ENCODE results near the gene GALNT18. TPM values are rescaled to one million over a fixed set of nuclear protein-coding genes. Genes with fewer than 3 reads are reported as not detected.

The GALNT18 gene
- total RNA-seq, 1 donor from 2014 or later, result 5.5 TPM

GRCh38 chr11:11568651-11569229, 53.1 kb downstream of the GALNT18 start:
- H3K27ac Mint-ChIP-seq, result peak overlapping the region; percentile 45
- peaks cover 33% of the 10 kb centered on the region for H3K4me1 Mint-ChIP-seq (ENCODE audit: low read depth)
- intact Hi-C loops (cut with micrococcal nuclease), result no loop called here
- H3K4me3 Mint-ChIP-seq (ENCODE audit: low read depth), result no peak overlapping the region
- H3K9me3 Mint-ChIP-seq, result no peaks in the 10 kb centered on the region
- H3K36me3 Mint-ChIP-seq (ENCODE audit: low read depth), result no peaks in the 10 kb centered on the region
- DNase-seq (ENCODE audit: low spot score), result peak; percentile 8
- peaks cover 2% of the 10 kb centered on the region for H3K27me3 Mint-ChIP-seq (ENCODE audit: low read depth)

DNA sequence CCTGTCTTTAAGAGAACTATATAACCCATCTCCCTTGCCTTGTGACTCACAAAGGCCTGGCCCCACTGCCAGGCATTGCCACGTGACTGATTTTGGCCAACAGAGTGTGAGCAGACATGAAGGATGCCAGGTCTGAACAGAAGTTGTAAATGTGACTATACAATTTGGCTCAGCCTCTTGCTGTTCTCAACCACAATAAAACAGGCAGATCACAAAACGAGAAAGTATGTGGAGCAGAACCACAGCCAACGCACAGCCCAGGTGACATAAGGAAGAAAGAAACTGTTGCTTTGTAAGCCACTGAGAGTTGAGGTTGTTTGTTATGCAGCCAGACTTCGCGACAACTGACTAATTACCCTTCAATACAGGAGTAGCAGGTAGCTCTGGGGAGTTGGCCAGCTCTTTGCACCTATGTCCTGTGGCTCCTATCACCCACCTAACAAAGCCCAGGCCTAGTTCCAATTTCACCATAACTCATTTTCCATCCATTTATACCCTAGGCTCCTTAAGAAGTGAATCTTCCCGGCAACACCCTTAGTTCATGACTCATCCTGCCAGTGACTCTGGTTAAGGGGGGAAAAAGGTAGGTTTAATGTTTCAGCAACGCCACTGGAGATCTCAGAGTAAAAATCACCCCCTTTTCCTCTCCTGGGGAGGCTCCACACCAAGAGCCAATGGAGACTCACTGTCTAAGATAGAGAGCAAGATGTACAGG, 53.7 kb downstream of the GALNT18 start:
- peak overlapping the region; percentile 45 for H3K27ac Mint-ChIP-seq
- no peaks in the 10 kb centered on the region for H3K36me3 Mint-ChIP-seq (ENCODE audit: low read depth)
- H3K4me1 Mint-ChIP-seq (ENCODE audit: low read depth), result peaks cover 33% of the 10 kb centered on the region
- DNase-seq (ENCODE audit: low spot score), result peak; percentile 10
- peaks cover 2% of the 10 kb centered on the region for H3K27me3 Mint-ChIP-seq (ENCODE audit: low read depth)
- intact Hi-C loops (cut with micrococcal nuclease), result no loop called here
- no peak overlapping the region for H3K4me3 Mint-ChIP-seq (ENCODE audit: low read depth)
- H3K9me3 Mint-ChIP-seq, result no peaks in the 10 kb centered on the region

DNA sequence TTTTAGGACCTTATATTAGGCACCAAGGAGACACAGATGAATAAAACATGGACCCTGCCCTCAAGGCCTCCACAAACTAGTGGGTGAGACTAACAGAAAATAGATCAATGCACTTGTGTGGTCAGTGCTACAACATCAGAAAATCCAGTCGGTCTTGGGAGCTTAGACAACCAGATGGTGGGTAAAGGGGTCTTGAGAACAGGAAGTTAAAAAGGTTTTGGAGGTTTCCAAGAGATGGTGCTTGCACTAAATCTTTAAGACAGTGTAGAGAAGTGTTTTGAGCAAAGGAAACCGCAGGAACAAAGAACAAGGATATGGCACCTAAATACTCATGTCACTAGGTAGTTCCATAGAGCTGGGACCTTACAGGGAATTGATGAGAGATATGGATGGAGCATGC, 56.2 kb downstream of the GALNT18 start:
- no peak for DNase-seq (ENCODE audit: low spot score)
- peaks cover 29% of the 10 kb centered on the region for H3K4me1 Mint-ChIP-seq (ENCODE audit: low read depth)
- no peak overlapping the region for H3K27ac Mint-ChIP-seq
- no peak overlapping the region for H3K4me3 Mint-ChIP-seq (ENCODE audit: low read depth)
- intact Hi-C loops (cut with micrococcal nuclease), result no loop called here
- no peaks in the 10 kb centered on the region for H3K9me3 Mint-ChIP-seq
- no peaks in the 10 kb centered on the region for H3K36me3 Mint-ChIP-seq (ENCODE audit: low read depth)
- H3K27me3 Mint-ChIP-seq (ENCODE audit: low read depth), result peaks cover 2% of the 10 kb centered on the region

DNA sequence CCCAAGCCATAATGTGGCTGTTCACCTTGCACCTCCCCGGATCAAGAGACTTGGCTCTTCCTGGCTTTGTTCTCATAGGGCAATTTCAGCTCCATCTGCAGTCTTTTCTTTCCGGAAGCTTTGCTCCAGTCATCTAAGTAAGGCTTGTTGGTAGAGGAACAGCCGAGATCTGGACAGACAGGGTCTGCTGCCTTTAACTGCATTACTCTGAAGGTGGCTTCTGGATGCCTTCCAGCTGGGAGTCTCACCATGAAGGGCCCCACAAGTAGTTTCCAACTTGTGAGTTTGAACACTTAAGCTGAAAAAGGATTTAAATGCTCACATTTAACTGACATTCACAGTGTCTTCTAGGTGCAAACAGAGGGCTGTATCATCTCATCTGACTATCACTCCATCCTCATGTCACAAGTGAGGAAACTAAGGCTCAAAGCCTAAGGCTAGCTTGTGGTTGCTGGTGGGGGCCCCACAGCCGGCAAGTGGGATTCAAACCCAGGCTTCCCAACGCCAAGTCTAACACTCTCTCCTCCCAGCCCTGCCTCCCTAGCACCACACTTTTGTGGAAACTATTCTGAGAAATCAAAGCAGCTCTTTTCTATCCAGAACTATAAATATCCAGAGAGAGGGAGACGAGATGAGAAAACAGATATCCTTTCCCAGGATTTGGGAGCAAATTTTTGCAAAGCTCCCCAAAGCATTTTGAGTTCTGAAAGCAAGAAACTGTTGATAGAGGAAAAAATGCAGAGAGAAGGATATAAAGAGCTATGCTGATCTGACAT, 58.4 kb downstream of the GALNT18 start:
- no peaks in the 10 kb centered on the region for H3K9me3 Mint-ChIP-seq
- intact Hi-C loops (cut with micrococcal nuclease), result no loop called here
- DNase-seq (ENCODE audit: low spot score), result no peak
- peaks cover 2% of the 10 kb centered on the region for H3K27me3 Mint-ChIP-seq (ENCODE audit: low read depth)
- peaks cover 10% of the 10 kb centered on the region for H3K4me1 Mint-ChIP-seq (ENCODE audit: low read depth)
- no peak overlapping the region for H3K4me3 Mint-ChIP-seq (ENCODE audit: low read depth)
- H3K36me3 Mint-ChIP-seq (ENCODE audit: low read depth), result no peaks in the 10 kb centered on the region
- H3K27ac Mint-ChIP-seq, result no peak overlapping the region

DNA sequence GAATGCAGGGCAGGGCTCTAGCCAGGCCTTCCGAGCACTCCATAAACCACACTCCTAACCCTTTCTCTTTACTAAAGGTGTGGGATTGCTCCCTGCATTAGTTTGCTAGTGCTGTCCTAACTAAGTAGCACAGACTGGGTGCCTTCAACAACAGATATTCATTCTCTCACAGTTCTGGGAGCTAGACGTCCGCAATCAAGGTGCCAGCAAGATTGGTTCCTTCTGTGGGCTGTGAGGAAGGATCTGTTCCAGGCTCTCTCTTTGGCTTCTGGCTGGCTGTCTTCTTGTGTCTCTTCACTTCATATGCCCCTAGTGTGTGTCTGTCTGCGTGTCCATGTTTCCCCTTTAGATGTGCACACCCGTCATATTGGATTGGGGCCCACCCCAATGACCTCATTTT, 59.8 kb downstream of the GALNT18 start:
- H3K9me3 Mint-ChIP-seq, result no peaks in the 10 kb centered on the region
- no peak for DNase-seq (ENCODE audit: low spot score)
- H3K27ac Mint-ChIP-seq, result no peak overlapping the region
- H3K4me1 Mint-ChIP-seq (ENCODE audit: low read depth), result peaks cover 3% of the 10 kb centered on the region
- H3K27me3 Mint-ChIP-seq (ENCODE audit: low read depth), result peaks cover 2% of the 10 kb centered on the region
- intact Hi-C loops (cut with micrococcal nuclease), result no loop called here
- no peaks in the 10 kb centered on the region for H3K36me3 Mint-ChIP-seq (ENCODE audit: low read depth)
- no peak overlapping the region for H3K4me3 Mint-ChIP-seq (ENCODE audit: low read depth)

- no peaks in the 10 kb centered on the region for H3K27me3 Mint-ChIP-seq (ENCODE audit: low read depth)
- H3K4me1 Mint-ChIP-seq (ENCODE audit: low read depth), result no peaks in the 10 kb centered on the region
- no peak for DNase-seq (ENCODE audit: low spot score)
- no peaks in the 10 kb centered on the region for H3K9me3 Mint-ChIP-seq
- no peaks in the 10 kb centered on the region for H3K36me3 Mint-ChIP-seq (ENCODE audit: low read depth)
- H3K27ac Mint-ChIP-seq, result no peak overlapping the region
- no peak overlapping the region for H3K4me3 Mint-ChIP-seq (ENCODE audit: low read depth)
- intact Hi-C loops (cut with micrococcal nuclease), result no loop called here
Observed at GRCh38 chr11:11558826-11559225, 63.0 kb downstream of the GALNT18 start.

DNA sequence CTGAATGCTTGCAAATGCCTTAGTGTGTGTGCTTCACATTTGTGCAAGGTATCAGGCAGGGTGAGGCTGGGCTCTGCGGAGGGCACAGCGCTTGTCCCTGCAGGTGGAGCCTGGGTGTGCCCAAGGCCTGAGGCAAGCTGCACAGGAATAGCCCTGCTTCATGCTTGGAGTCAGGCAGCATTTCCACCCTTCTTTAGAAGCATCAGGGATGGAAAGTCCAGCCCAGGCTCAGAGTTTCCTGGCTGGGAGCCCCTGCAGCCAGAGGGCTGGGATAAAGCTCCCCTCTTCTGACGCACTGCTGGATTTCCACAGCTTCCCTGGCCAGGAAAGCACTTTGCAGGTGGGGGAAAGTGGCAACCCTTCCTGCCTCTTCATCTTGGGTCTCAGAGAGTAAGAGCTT, 63.4 kb downstream of the GALNT18 start:
- Mint-ChIP-seq H3K4me3 (ENCODE audit: low read depth) (no peak overlapping the region), H3K27ac (no peak overlapping the region)

DNA sequence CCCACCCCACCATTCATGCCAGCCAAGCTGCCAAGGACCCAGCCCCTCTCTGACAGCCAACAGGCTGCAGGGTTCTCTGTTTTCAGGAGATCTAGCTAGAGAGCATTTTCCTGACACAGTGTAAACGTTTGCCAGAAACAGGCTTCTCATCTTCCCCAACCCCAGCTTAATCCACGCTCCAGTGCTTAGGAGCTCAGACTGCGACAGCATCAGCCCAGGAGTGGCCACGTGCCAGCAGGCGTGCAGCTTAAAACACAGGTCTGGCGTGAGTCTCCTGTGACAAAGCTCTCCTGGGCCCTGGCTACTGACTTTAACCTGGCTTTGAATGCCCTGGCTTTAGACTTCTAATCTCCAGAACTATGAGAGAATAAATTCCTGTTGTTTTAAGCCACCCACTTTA, 66.6 kb downstream of the GALNT18 start:
- intact Hi-C loops (cut with micrococcal nuclease), result no loop called here
- H3K36me3 Mint-ChIP-seq (ENCODE audit: low read depth), result no peaks in the 10 kb centered on the region
- H3K27me3 Mint-ChIP-seq (ENCODE audit: low read depth), result no peaks in the 10 kb centered on the region
- H3K27ac Mint-ChIP-seq, result no peak overlapping the region
- no peak overlapping the region for H3K4me3 Mint-ChIP-seq (ENCODE audit: low read depth)
- DNase-seq (ENCODE audit: low spot score), result no peak
- H3K9me3 Mint-ChIP-seq, result no peaks in the 10 kb centered on the region
- no peaks in the 10 kb centered on the region for H3K4me1 Mint-ChIP-seq (ENCODE audit: low read depth)

More for the DNA sequence above, 63.4 kb downstream of the GALNT18 start:
- intact Hi-C loops (cut with micrococcal nuclease), result no loop called here
- H3K4me1 Mint-ChIP-seq (ENCODE audit: low read depth), result no peaks in the 10 kb centered on the region
- DNase-seq (ENCODE audit: low spot score), result no peak
- no peaks in the 10 kb centered on the region for H3K36me3 Mint-ChIP-seq (ENCODE audit: low read depth)
- H3K27me3 Mint-ChIP-seq (ENCODE audit: low read depth), result no peaks in the 10 kb centered on the region
- no peaks in the 10 kb centered on the region for H3K9me3 Mint-ChIP-seq

GRCh38 chr11:11553573-11553972, 68.2 kb downstream of the GALNT18 start:
- Mint-ChIP-seq H3K36me3 (ENCODE audit: low read depth) (no peaks in the 10 kb centered on the region), H3K27me3 (ENCODE audit: low read depth) (no peaks in the 10 kb centered on the region), H3K27ac (no peak overlapping the region), H3K4me1 (ENCODE audit: low read depth) (no peaks in the 10 kb centered on the region), H3K9me3 (no peaks in the 10 kb centered on the region), H3K4me3 (ENCODE audit: low read depth) (no peak overlapping the region)
- no peak for DNase-seq (ENCODE audit: low spot score)
- intact Hi-C loops (cut with micrococcal nuclease), result no loop called here

DNA sequence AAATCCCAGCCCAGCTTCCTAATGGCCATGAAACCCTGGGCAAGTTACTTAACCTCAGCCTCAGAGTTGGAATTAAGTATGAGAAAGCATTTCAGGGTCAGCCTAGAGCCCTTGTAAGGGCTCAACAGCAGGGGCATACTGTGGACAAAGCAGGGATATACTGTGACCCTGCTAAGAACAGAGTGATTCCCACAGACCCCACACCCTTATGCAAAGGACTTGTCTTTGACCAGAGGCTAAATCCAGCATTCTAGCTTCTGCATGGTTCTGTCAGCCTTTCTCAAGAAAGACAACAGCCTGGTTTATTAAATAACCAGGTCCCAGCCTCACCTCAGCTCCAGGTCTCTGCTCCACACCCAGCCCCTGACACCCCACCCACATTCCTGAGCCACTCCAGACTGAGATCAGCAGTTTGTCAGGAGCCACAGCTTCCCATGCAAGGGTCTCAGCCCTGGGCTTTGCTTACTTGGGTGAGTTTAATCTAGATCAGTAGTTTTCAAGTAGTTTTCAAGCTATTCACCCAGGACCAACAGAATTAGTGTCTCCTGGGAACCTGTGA, 69.2 kb downstream of the GALNT18 start:
- no peak for DNase-seq (ENCODE audit: low spot score)
- intact Hi-C loops (cut with micrococcal nuclease), result no loop called here
- no peaks in the 10 kb centered on the region for H3K36me3 Mint-ChIP-seq (ENCODE audit: low read depth)
- H3K4me1 Mint-ChIP-seq (ENCODE audit: low read depth), result no peaks in the 10 kb centered on the region
- H3K9me3 Mint-ChIP-seq, result no peaks in the 10 kb centered on the region
- no peaks in the 10 kb centered on the region for H3K27me3 Mint-ChIP-seq (ENCODE audit: low read depth)
- H3K27ac Mint-ChIP-seq, result no peak overlapping the region
- no peak overlapping the region for H3K4me3 Mint-ChIP-seq (ENCODE audit: low read depth)

- H3K9me3 Mint-ChIP-seq, result no peaks in the 10 kb centered on the region
- intact Hi-C loops (cut with micrococcal nuclease), result no loop called here
- no peaks in the 10 kb centered on the region for H3K36me3 Mint-ChIP-seq (ENCODE audit: low read depth)
- DNase-seq (ENCODE audit: low spot score), result no peak
- H3K4me1 Mint-ChIP-seq (ENCODE audit: low read depth), result no peaks in the 10 kb centered on the region
- no peaks in the 10 kb centered on the region for H3K27me3 Mint-ChIP-seq (ENCODE audit: low read depth)
- H3K4me3 Mint-ChIP-seq (ENCODE audit: low read depth), result no peak overlapping the region
- no peak overlapping the region for H3K27ac Mint-ChIP-seq
Observed at GRCh38 chr11:11550534-11550933, 71.3 kb downstream of the GALNT18 start.

- no peaks in the 10 kb centered on the region for H3K27me3 Mint-ChIP-seq (ENCODE audit: low read depth)
- intact Hi-C loops (cut with micrococcal nuclease), result no loop called here
- no peaks in the 10 kb centered on the region for H3K36me3 Mint-ChIP-seq (ENCODE audit: low read depth)
- no peaks in the 10 kb centered on the region for H3K4me1 Mint-ChIP-seq (ENCODE audit: low read depth)
- no peak overlapping the region for H3K27ac Mint-ChIP-seq
- H3K4me3 Mint-ChIP-seq (ENCODE audit: low read depth), result no peak overlapping the region
- no peaks in the 10 kb centered on the region for H3K9me3 Mint-ChIP-seq
- no peak for DNase-seq (ENCODE audit: low spot score)
Observed at GRCh38 chr11:11545285-11546275, 76.2 kb downstream of the GALNT18 start.
